AG10803 (cell line): ENCODE measurements around the gene SLC45A1.

Source experiments
- DNase-seq: peaks from one replicate; pipeline ENCODE4 v3.0.0; 2010; ENCODE audit warnings: low read depth
- H3K4me3 ChIP-seq: 2 replicates; pipeline ENCODE4 v1.5.1; 2011; ENCODE audit warnings: mild to moderate bottlenecking, low read length, control low read depth
- CTCF ChIP-seq: conservative IDR thresholded peaks from 2 replicates; pipeline ENCODE4 v1.5.1; 2011; ENCODE audit warnings: mild to moderate bottlenecking, low read length, control low read depth, inconsistent platforms

SLC45A1 gene

DNA sequence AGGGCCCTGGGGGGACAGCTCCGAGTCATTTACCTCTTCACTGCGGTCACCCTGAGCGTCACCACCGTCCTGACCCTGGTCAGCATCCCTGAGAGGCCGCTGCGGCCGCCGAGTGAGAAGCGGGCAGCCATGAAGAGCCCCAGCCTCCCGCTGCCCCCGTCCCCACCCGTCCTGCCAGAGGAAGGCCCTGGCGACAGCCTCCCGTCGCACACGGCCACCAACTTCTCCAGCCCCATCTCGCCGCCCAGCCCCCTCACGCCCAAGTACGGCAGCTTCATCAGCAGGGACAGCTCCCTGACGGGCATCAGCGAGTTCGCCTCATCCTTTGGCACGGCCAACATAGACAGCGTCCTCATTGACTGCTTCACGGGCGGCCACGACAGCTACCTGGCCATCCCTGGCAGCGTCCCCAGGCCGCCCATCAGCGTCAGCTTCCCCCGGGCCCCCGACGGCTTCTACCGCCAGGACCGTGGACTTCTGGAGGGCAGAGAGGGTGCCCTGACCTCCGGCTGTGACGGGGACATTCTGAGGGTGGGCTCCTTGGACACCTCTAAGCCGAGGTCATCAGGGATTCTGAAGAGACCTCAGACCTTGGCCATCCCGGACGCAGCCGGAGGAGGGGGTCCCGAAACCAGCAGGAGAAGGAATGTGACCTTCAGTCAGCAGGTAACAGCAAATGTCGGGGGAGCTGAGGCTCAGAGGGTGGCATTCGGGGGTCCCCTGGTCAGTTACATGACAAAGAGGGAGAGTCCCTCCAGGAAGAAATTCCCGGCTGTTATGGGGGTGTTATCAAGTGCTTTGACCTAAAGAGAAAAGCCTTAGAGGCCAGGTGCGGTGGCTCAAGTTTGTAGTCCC is 12.6 kb downstream of the SLC45A1 start:
- no peak for DNase-seq

DNA sequence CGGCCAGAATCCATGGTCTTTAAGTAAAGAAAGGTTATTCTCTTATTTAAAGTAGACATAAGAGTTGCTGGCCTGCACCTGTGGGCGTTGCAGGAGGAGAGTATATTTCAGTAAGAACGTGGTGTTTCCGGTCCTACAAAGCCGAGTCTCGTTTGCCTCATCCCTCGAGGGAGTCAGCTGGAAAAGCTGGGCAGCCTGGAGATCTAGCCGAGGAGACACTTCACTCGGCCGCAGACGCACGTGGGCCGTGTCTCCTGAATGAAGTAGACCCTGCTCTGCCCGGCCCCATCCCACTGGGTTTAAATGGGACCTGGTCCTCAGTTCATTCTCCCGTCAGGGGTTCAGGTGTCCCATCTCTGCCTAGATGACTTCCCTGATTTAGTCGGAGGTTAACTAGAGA is 14.9 kb downstream of the SLC45A1 start:
- DNase-seq, result no peak
- no peak for TF ChIP-seq CTCF

More for the DNA sequence above, 12.6 kb downstream of the SLC45A1 start:
- no peak overlapping the region for H3K4me3 ChIP-seq
- TF ChIP-seq CTCF, result no peak

GRCh38 chr1:8333246-8333987 is 15.5 kb downstream of the SLC45A1 start:
- TF ChIP-seq CTCF, result no peak
- no peak for DNase-seq
- no peak overlapping the region for H3K4me3 ChIP-seq

More for the DNA sequence above, 14.9 kb downstream of the SLC45A1 start:
- no peak overlapping the region for H3K4me3 ChIP-seq

GRCh38 chr1:8334106-8334851 is 16.4 kb downstream of the SLC45A1 start:
- DNase-seq, result no peak
- H3K4me3 ChIP-seq, result no peak overlapping the region
- TF ChIP-seq CTCF, result no peak

GRCh38 chr1:8335246-8335645 is 17.3 kb downstream of the SLC45A1 start:
- H3K4me3 ChIP-seq, result no peak overlapping the region
- TF ChIP-seq CTCF, result no peak
- no peak for DNase-seq

- no peak for DNase-seq
- TF ChIP-seq CTCF, result no peak
- H3K4me3 ChIP-seq, result no peak overlapping the region
Observed at GRCh38 chr1:8337776-8338525, 20.0 kb downstream of the SLC45A1 start.
